Trophoblast cell (in vitro differentiated cells and primary cell): Measurements from ENCODE around the gene MRPS5.

Source experiments
- DNase-seq, 2 donors: peaks; one replicate each; pipeline ENCODE4 v3.0.0-alpha.2; 2016
- H2AFZ ChIP-seq: 2 replicates; pipeline ENCODE4 v1.6.1; 2013; ENCODE audit warnings: low read length, moderate library complexity, mild to moderate bottlenecking; ENCODE audit not compliant: insufficient read depth, poor library complexity
- H2AK5ac ChIP-seq: 2 replicates; pipeline ENCODE4 v1.6.1; 2013; ENCODE audit warnings: mild to moderate bottlenecking, low read length
- H2BK120ac ChIP-seq: 2 replicates; pipeline ENCODE4 v1.6.1; 2013; ENCODE audit warnings: low read length, mild to moderate bottlenecking, moderate library complexity; ENCODE audit not compliant: insufficient read depth, poor library complexity
- H2BK12ac ChIP-seq: 2 replicates; pipeline ENCODE4 v1.6.1; 2013; ENCODE audit warnings: mild to moderate bottlenecking, low read length, moderate library complexity
- H2BK5ac ChIP-seq: 2 replicates; pipeline ENCODE4 v1.6.1; 2013; ENCODE audit warnings: low read length, low read depth, moderate library complexity, mild to moderate bottlenecking; ENCODE audit not compliant: poor library complexity
- H3K14ac ChIP-seq: 2 replicates; pipeline ENCODE4 v1.6.1; 2013; ENCODE audit warnings: mild to moderate bottlenecking, low read length
- H3K18ac ChIP-seq: 2 replicates; pipeline ENCODE4 v1.6.1; 2013; ENCODE audit warnings: mild to moderate bottlenecking, low read length
- H3K23ac ChIP-seq: 2 replicates; pipeline ENCODE4 v1.6.1; 2013; ENCODE audit warnings: low read length
- H3K27ac ChIP-seq: 2 replicates; pipeline ENCODE4 v1.5.1; 2013; ENCODE audit warnings: low read depth, mild to moderate bottlenecking, inconsistent platforms, low read length, moderate library complexity
- H3K27me3 ChIP-seq: 2 replicates; pipeline ENCODE4 v1.6.1; 2013; ENCODE audit warnings: inconsistent platforms, mild to moderate bottlenecking, low read length, moderate library complexity; ENCODE audit not compliant: insufficient read depth
- H3K36me3 ChIP-seq, 2 experiments: 1 replicate in 1 of 2; 2 replicates in 1 of 2; pipeline ENCODE4 v1.6.1; 2013; ENCODE audit warnings: low read length in 2 of 2, mild to moderate bottlenecking in 2 of 2, moderate library complexity in 1 of 2; ENCODE audit not compliant: insufficient read depth in 2 of 2, control insufficient read depth in 1 of 2
- H3K4ac ChIP-seq: 2 replicates; pipeline ENCODE4 v1.6.1; 2013; ENCODE audit warnings: low read depth, mild to moderate bottlenecking, low read length, moderate library complexity
- H3K4me1 ChIP-seq, 2 experiments: 1 replicate in 1 of 2; 2 replicates in 1 of 2; pipeline ENCODE4 v1.6.1; 2013; ENCODE audit warnings: low read length in 2 of 2, mild to moderate bottlenecking in 2 of 2, moderate library complexity in 1 of 2; ENCODE audit not compliant: insufficient read depth in 2 of 2, control insufficient read depth in 1 of 2
- H3K4me2 ChIP-seq: 2 replicates; pipeline ENCODE4 v1.6.1; 2013; ENCODE audit warnings: inconsistent platforms, mild to moderate bottlenecking, low read length, moderate library complexity
- H3K4me3 ChIP-seq: 2 replicates; pipeline ENCODE4 v1.5.1; 2013; ENCODE audit warnings: mild to moderate bottlenecking, low read depth, low read length, inconsistent platforms
- H3K79me1 ChIP-seq: one replicate; pipeline ENCODE4 v1.6.1; 2013; ENCODE audit warnings: low read length
- H3K79me2 ChIP-seq: 2 replicates; pipeline ENCODE4 v1.6.1; 2013; ENCODE audit warnings: low read length, mild to moderate bottlenecking; ENCODE audit not compliant: control insufficient read depth, insufficient read depth, poor library complexity
- H3K9ac ChIP-seq: 2 replicates; pipeline ENCODE4 v1.6.1; 2013; ENCODE audit warnings: mild to moderate bottlenecking, low read length
- H3K9me3 ChIP-seq: 2 replicates; pipeline ENCODE4 v1.6.1; 2013; ENCODE audit warnings: low read depth, mild to moderate bottlenecking, control low read depth, inconsistent platforms, low read length; ENCODE audit not compliant: insufficient read depth
- H4K12ac ChIP-seq: 2 replicates; pipeline ENCODE4 v1.6.1; 2013; ENCODE audit warnings: low read depth, mild to moderate bottlenecking, low read length, moderate library complexity
- H4K8ac ChIP-seq: 2 replicates; pipeline ENCODE4 v1.6.1; 2013; ENCODE audit warnings: low read depth, mild to moderate bottlenecking, low read length, moderate library complexity
- H4K91ac ChIP-seq: one replicate; pipeline ENCODE4 v1.6.1; 2013; ENCODE audit warnings: low read depth, mild to moderate bottlenecking, low read length, moderate library complexity
- WGBS: extraction: QIAGEN DNeasy Blood & Tissue Kit; methylation state at CpG from one replicate; pipeline ENCODE4 v1.1.7; 2013; ENCODE audit warnings: missing lambda C conversion rate; ENCODE audit not compliant: insufficient read length, insufficient coverage; ENCODE audit errors: extremely low coverage; 5-methylcytosine and 5-hydroxymethylcytosine counted together

MRPS5 gene

DNA sequence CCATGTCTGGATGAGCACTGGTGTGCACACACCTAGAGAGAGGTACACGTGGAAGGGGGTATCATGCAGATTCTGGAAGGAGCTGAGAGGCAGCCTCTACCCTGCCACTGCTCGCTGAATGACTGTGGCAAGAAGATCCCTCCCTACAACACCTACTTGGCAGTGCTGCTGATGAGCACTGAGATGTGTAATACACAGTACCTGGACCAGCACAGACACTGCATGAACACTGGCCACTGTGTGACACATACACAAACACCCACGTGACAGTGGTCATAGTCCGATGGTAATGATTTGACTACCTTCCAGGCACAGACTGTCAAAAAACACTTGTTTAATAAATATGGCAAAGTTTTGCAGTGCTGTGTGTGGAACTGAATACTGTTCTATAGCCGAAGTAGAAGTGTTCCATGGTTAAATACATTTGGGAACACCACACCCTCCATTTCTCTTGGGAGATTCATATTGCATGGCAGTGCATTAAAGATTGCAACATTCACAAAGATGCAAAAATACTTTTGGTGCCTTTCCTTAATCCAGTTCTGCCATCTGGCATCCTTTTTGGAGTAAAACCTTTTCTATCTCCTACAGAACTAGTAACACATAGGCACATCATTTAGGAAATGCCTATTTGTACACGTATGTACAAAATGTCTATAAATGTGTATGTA is 29.6 kb downstream of the MRPS5 start:
- Histone ChIP-seq H3K23ac (no peak overlapping the region), H2BK12ac (no peak overlapping the region), H3K4me1 (no peaks in the 10 kb centered on the region), H3K79me2 (no peaks in the 10 kb centered on the region), H3K27me3 (no peaks in the 10 kb centered on the region), H3K18ac (no peak overlapping the region), H3K36me3 (peaks cover 18 to 25% of the 10 kb centered on the region in 2 experiments), H2BK120ac (no peak overlapping the region), H2AFZ (no peak overlapping the region), H4K91ac (no peak overlapping the region), H3K4ac (no peak overlapping the region), H2AK5ac (no peak overlapping the region), H4K8ac (no peak overlapping the region), H3K9me3 (peaks cover 2% of the 10 kb centered on the region), H3K9ac (no peak overlapping the region), H2BK5ac (no peak overlapping the region), H3K14ac (no peak overlapping the region), H3K27ac (no peak overlapping the region), H3K4me2 (no peak overlapping the region), H3K79me1 (no peaks in the 10 kb centered on the region), H4K12ac (no peak overlapping the region), H3K4me3 (no peak overlapping the region)
- no CpG with 5 or more reads among the region's 6 CpGs for WGBS
- DNase-seq: no peak

DNA sequence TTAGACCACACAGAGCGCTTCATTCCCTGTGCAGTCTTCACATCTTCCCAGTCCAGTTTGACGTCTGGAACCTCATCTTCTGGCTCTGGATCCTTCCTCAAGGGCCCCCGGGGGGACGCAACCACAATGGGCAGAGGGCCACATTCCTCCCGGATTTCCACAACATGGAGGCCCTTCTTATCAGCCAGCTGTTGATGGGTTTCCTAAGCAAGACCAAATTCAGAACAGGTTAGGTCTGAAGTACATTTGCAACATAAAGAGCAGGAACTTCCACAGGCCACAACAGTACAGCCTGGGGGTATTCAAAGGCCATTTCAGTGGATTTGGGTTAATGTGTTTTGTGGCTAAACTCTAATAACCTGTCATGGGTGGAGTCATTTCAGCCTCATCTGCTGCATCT is 34.2 kb downstream of the MRPS5 start:
- no peak overlapping the region for H3K4ac ChIP-seq
- peaks cover 16 to 26% of the 10 kb centered on the region in 2 experiments for H3K36me3 ChIP-seq
- no peak overlapping the region for H2AK5ac ChIP-seq
- no peak overlapping the region for H4K8ac ChIP-seq
- no peak overlapping the region for H2BK12ac ChIP-seq
- H3K79me1 ChIP-seq: no peaks in the 10 kb centered on the region
- H3K79me2 ChIP-seq: no peaks in the 10 kb centered on the region
- no peak overlapping the region for H3K9ac ChIP-seq
- no peaks in the 10 kb centered on the region for H3K4me1 ChIP-seq
- no peak overlapping the region for H4K91ac ChIP-seq
- no peak overlapping the region for H3K27ac ChIP-seq
- no peak overlapping the region for H3K23ac ChIP-seq
- no peak overlapping the region for H3K4me2 ChIP-seq
- H3K14ac ChIP-seq: no peak overlapping the region
- H3K4me3 ChIP-seq: no peak overlapping the region
- H2BK5ac ChIP-seq: no peak overlapping the region
- no peak for DNase-seq
- no peak overlapping the region for H2AFZ ChIP-seq
- no peaks in the 10 kb centered on the region for H3K9me3 ChIP-seq
- H3K18ac ChIP-seq: no peak overlapping the region
- no peak overlapping the region for H4K12ac ChIP-seq
- H3K27me3 ChIP-seq: no peaks in the 10 kb centered on the region
- no CpG with 5 or more reads among the region's 5 CpGs for WGBS
- H2BK120ac ChIP-seq: no peak overlapping the region

DNA sequence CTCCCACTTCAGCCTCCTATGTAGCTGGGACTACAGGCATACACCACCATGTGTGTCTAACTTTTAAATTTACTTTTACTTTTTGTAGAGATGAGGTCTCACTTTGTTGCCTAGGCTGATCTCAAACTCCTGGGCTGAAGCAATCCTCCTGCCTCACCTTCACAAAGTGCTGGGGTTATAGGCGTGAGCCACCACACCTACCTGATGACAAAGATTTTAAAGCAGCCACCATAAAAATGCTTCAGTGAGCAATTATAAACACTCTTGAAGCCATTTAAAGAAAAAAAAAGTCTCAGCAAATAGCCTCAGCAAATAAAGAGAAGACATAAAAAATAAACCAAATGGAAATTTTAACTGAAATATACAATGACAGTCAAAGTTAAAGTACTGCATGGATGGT is 35.6 kb downstream of the MRPS5 start:
- no peak overlapping the region for H2AK5ac ChIP-seq
- H4K12ac ChIP-seq: no peak overlapping the region
- H3K4ac ChIP-seq: no peak overlapping the region
- DNase-seq: no peak
- H4K91ac ChIP-seq: no peak overlapping the region
- H3K79me2 ChIP-seq: no peaks in the 10 kb centered on the region
- no peak overlapping the region for H3K9ac ChIP-seq
- no peaks in the 10 kb centered on the region for H3K4me1 ChIP-seq
- H3K79me1 ChIP-seq: no peaks in the 10 kb centered on the region
- H3K4me3 ChIP-seq: no peak overlapping the region
- no peak overlapping the region for H3K27ac ChIP-seq
- H3K23ac ChIP-seq: no peak overlapping the region
- no CpG with 5 or more reads among the region's 1 CpG for WGBS
- H2AFZ ChIP-seq: no peak overlapping the region
- no peak overlapping the region for H2BK12ac ChIP-seq
- H3K27me3 ChIP-seq: no peaks in the 10 kb centered on the region
- H3K4me2 ChIP-seq: no peak overlapping the region
- H2BK120ac ChIP-seq: no peak overlapping the region
- H3K18ac ChIP-seq: no peak overlapping the region
- H2BK5ac ChIP-seq: no peak overlapping the region
- no peaks in the 10 kb centered on the region for H3K9me3 ChIP-seq
- H3K36me3 ChIP-seq: peaks cover 13 to 21% of the 10 kb centered on the region in 2 experiments
- H4K8ac ChIP-seq: no peak overlapping the region
- no peak overlapping the region for H3K14ac ChIP-seq

DNA sequence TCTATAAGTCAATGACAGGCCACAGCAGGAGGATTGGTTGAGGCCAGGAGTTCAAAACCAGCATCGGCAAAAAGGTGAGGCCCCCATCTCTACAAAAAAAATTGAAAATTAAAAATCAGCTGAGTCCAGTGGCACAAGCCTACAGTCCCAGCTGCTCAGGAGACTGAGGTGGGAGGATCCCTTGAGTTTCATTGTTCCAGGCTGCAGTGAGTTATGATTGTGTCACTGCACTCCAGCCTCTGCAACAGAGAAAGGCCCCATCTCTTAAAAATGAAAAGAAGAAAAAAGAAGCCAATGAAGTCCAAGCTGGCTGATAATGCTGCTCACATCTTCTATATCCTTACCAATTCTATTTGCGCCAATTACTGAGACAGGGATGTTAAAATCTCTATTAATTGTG is 39.1 kb downstream of the MRPS5 start:
- no peak overlapping the region for H3K23ac ChIP-seq

More for the DNA sequence above, 39.1 kb downstream of the MRPS5 start:
- Histone ChIP-seq H4K12ac (no peak overlapping the region), H3K4ac (no peak overlapping the region), H2BK12ac (no peak overlapping the region), H3K27ac (no peak overlapping the region), H3K4me3 (no peak overlapping the region), H3K4me1 (no peaks in the 10 kb centered on the region), H3K14ac (no peak overlapping the region), H3K79me2 (no peaks in the 10 kb centered on the region), H3K9ac (no peak overlapping the region), H3K36me3 (peaks cover 5 to 10% of the 10 kb centered on the region in 2 experiments), H3K4me2 (no peak overlapping the region), H4K8ac (no peak overlapping the region), H2BK5ac (no peak overlapping the region), H3K9me3 (no peaks in the 10 kb centered on the region), H3K79me1 (no peaks in the 10 kb centered on the region), H3K18ac (no peak overlapping the region), H2AFZ (no peak overlapping the region), H2BK120ac (no peak overlapping the region), H2AK5ac (no peak overlapping the region), H3K27me3 (no peaks in the 10 kb centered on the region), H4K91ac (no peak overlapping the region)
- no CpG with 5 or more reads among the region's 2 CpGs for WGBS
- DNase-seq: no peak
